GM20000 (cell line): Measurements from ENCODE around the gene GRM7.

Experiments
- DNase-seq: peaks from one replicate; pipeline ENCODE4 v3.0.0; 2012; ENCODE audit warnings: low spot score
- CTCF ChIP-seq: IDR thresholded peaks from 2 replicates; pipeline ENCODE4 v1.5.1; 2012; ENCODE audit warnings: mild to moderate bottlenecking, control low read depth; ENCODE audit errors: extremely low read depth, missing control alignments

The GRM7 gene

DNA sequence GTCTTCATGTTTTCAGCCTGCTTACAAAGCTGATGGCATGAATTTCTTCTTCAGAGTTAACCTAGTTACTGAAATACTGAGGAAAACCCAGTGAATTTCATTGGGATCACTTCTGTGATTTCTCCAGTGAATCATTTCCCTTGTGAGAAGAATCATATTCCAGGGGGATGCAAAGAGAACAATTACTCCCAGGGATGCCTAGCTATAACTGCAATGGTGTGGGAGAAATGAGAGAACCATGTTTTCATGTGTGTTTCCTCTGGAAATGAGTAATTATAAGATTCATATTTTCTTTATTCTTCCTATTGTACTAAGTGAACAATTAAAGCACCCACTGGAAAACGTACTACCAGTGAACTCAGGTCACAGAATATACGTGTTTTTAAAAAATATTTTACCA lies 485.4 kb downstream of the GRM7 start:
- no peak for DNase-seq

DNA sequence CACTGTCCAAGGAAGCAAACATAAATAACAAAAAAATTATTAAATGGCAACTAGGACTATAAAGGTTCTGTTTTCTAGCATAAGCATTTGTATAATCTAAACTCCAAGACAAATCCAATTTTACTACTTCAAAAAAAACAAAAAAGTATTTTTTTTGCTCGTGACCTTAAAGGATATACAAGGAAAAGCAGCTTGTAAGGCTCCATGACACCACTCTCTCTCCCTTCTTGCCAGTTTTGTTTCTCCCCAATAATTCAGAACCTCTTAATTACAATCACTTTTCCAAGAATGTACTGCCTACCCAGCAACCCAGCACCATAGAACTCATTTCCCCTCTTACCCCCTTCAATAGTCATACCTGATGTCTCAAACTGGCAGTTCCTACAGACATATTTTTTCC lies 496.2 kb downstream of the GRM7 start:
- no peak for DNase-seq
- no peak for TF ChIP-seq CTCF

More for the DNA sequence above, 485.4 kb downstream of the GRM7 start:
- no peak for TF ChIP-seq CTCF

GRCh38 chr3:7367968-7368367 lies 507.1 kb downstream of the GRM7 start:
- no peak for DNase-seq
- TF ChIP-seq CTCF: no peak

DNA sequence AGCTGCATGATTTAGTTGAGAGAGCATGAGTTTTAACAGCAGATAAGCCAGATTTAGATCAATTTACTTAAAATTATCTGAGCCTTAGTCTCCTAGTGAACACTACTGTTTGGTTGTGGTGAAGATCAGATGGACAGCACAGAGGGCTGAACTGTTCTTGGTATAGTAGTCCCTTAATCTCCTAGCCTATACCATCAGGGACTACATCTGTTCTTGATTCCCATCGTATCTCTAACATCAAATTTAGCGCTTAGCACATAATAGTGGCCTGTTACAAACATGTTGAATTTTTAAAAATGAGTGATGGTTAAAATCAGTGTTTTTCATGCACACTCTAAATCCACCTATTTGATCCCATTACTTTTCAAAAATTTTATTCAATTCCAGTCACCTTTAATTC lies 507.7 kb downstream of the GRM7 start:
- no peak for TF ChIP-seq CTCF
- DNase-seq: no peak

DNA sequence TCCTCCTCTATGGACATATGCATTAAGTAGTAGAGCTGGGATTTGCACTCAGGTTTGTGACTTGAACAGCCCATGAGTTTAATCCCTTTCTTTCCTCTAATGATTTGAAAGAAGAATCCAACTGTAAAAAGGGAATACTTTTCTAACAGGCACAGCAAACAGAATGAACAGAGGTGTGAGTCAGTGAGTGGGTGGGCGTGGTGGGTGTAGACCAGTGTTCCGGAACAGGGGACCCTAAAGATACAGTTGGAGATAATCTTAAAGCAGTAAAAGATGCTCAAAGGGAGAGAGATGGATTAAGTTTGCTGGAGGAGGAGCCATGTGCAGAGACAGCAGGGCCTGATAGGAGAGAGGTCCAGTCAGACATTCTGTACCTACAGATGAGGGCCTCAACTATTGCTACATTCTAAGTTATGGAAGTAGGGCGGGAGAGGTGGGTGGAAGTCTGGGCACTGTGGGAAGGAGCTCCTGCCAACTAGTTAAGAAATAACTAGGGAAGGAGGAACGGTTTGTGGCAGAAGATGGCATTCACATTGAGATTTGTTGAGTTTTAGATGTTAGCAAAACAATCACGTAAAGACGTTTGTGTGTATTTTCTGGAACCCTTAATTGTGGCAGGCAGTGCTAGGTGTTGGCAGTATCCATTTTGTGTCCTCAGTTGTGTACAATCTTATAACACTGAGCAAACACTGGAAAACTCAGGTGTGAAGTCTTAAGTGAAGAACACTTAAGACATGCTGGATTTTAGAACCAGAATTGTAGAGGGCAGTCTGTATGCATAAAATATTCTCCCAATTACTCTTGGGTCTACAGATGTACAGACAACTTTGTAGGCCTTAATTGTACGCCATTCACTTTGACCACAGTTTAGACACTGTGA lies 511.0 kb downstream of the GRM7 start:
- TF ChIP-seq CTCF: no peak
- DNase-seq: no peak

DNA sequence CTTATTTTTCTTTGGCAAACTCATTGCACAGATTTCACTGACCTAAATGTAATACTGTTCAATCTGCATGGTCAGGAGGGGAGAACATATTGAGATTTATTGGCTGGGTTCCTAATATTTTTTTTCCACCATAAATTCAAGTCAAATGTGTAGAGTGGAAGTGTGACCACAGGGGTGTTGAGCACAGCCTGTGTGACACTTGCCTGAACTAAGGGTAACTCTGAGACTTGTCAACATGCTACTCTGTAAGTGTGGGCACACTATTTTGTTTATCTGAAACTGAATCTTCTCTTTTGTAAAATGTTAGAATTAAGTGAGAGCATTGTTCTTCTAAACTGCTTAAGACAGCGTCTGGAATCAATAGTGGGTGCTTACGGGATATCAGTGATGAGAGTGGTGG lies 516.2 kb downstream of the GRM7 start:
- no peak for TF ChIP-seq CTCF
- no peak for DNase-seq

GRCh38 chr3:7381741-7382140 lies 520.8 kb downstream of the GRM7 start:
- TF ChIP-seq CTCF: no peak
- DNase-seq: no peak
